ENCODE results near the gene BCR. TPM values are rescaled to one million over a fixed set of nuclear protein-coding genes. Genes with fewer than 3 reads are reported as not detected.

BCR gene
- polyA plus RNA-seq, 1 donor from 2014 or later: 57.5 TPM

DNA sequence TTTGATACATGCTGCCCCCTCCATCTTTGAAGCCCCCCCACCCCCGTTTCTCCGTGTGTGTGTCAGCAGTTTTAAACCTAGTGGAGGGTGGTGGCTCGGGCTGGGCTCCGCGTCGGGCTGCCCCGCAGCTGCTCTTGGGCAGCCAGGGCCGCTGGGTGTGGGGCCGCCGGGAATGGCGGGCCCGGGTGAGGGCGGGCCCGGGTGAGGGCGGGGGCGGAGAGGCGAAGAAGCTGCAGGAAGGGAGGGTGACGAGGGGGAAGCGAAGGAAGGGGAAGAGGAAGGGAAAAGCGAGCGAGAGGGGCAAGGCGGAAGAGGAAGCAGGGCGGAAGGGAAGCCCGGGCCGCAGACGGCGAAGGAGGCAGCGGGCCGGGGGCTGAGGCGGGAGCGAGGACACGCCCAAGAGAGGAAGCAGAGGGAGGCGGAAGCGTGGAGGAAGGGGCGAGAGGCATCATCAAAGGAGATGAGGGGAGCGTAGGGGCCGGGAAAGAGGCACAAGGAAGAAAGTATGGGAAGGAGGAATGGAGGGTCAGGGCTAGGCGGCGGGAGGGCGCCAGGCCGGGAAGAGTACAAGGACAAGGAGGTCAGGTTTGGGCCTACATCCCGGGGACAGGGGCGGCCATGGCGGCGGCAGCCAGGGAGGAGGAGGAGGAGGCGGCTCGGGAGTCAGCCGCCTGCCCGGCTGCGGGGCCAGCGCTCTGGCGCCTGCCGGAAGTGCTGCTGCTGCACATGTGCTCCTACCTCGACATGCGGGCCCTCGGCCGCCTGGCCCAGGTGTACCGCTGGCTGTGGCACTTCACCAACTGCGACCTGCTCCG, 82.4 kb downstream of the BCR start:
- Histone ChIP-seq H3K27me3 (ENCODE audit: insufficient read depth, low read depth, low read length) (no peaks in the 10 kb centered on the region), H2AFZ (ENCODE audit: low read depth, low read length) (no peak overlapping the region), H3K9me3 (ENCODE audit: low read length) (no peaks in the 10 kb centered on the region), H3K9ac (ENCODE audit: low read length) (no peak overlapping the region), H4K20me1 (ENCODE audit: insufficient read depth) (no peaks in the 10 kb centered on the region), H3K9me2 (ENCODE audit: insufficient read depth, low read length) (no peaks in the 10 kb centered on the region), H3K4me3 (ENCODE audit: low read length) (no peak overlapping the region), H3K4me2 (ENCODE audit: low read length) (no peak overlapping the region), H3K36me3 (ENCODE audit: insufficient read depth, low read length) (no peaks in the 10 kb centered on the region), H3F3A (ENCODE audit: insufficient read depth, low read length, poor library complexity, severe bottlenecking) (no peaks in the 10 kb centered on the region), H3K27ac (ENCODE audit: low read length) (no peak overlapping the region), H3K79me2 (replicated peaks; ENCODE audit: insufficient read depth, low read length) (no peaks in the 10 kb centered on the region)
- no peak for TF ChIP-seq EP300 (conservative IDR thresholded peaks at IDR 0.05; ENCODE audit: poor library complexity, severe bottlenecking)
- TF ChIP-seq RAD21 (conservative IDR thresholded peaks at IDR 0.05): no peak
- TF ChIP-seq, protein P1, sequence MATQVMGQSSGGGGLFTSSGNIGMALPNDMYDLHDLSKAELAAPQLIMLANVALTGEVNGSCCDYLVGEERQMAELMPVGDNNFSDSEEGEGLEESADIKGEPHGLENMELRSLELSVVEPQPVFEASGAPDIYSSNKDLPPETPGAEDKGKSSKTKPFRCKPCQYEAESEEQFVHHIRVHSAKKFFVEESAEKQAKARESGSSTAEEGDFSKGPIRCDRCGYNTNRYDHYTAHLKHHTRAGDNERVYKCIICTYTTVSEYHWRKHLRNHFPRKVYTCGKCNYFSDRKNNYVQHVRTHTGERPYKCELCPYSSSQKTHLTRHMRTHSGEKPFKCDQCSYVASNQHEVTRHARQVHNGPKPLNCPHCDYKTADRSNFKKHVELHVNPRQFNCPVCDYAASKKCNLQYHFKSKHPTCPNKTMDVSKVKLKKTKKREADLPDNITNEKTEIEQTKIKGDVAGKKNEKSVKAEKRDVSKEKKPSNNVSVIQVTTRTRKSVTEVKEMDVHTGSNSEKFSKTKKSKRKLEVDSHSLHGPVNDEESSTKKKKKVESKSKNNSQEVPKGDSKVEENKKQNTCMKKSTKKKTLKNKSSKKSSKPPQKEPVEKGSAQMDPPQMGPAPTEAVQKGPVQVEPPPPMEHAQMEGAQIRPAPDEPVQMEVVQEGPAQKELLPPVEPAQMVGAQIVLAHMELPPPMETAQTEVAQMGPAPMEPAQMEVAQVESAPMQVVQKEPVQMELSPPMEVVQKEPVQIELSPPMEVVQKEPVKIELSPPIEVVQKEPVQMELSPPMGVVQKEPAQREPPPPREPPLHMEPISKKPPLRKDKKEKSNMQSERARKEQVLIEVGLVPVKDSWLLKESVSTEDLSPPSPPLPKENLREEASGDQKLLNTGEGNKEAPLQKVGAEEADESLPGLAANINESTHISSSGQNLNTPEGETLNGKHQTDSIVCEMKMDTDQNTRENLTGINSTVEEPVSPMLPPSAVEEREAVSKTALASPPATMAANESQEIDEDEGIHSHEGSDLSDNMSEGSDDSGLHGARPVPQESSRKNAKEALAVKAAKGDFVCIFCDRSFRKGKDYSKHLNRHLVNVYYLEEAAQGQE (IDR thresholded peaks at IDR 0.05; ENCODE audit: borderline replicate concordance): no peak
- TF ChIP-seq TAF1 (IDR thresholded peaks at IDR 0.05; ENCODE audit: low read depth): no peak
- no peak for TF ChIP-seq MXI1 (conservative IDR thresholded peaks at IDR 0.05; ENCODE audit: poor library complexity, severe bottlenecking)
- TF ChIP-seq POLR2AphosphoS5 (IDR thresholded peaks at IDR 0.05): no peak
- TF ChIP-seq SMC3 (conservative IDR thresholded peaks at IDR 0.05; ENCODE audit: poor library complexity): no peak

DNA sequence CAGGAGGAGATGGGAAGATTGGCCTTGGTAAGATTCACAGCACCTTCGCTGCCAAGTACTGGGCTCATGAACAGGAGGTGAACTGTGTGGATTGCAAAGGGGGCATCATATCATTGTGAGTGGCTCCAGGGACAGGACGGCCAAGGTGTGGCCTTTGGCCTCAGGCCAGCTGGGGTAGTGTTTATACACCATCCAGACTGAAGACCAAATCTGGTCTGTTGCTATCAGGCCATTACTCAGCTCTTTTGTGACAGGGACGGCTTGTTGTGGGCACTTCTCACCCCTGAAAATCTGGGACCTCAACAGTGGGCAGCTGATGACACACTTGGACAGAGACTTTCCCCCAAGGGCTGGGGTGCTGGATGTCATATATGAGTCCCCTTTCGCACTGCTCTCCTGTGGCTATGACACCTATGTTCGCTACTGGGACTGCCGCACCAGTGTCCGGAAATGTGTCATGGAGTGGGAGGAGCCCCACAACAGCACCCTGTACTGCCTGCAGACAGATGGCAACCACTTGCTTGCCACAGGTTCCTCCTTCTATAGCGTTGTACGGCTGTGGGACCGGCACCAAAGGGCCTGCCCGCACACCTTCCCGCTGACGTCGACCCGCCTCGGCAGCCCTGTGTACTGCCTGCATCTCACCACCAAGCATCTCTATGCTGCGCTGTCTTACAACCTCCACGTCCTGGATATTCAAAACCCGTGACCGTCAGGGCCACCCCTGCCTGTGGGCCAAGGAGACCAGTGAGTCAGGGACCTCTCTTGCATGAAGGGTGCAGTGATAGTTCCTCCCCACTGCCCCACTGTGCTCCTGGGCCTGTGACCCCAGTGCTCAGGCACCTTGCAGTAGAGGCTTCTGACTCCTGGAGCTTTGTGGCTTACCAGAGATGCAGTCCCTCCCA, 83.6 kb downstream of the BCR start:
- Histone ChIP-seq H3K79me2 (replicated peaks; ENCODE audit: insufficient read depth, low read length) (no peaks in the 10 kb centered on the region), H3K9ac (ENCODE audit: low read length) (no peak overlapping the region), H3K9me2 (ENCODE audit: insufficient read depth, low read length) (no peaks in the 10 kb centered on the region), H2AFZ (ENCODE audit: low read depth, low read length) (no peak overlapping the region), H3K27ac (ENCODE audit: low read length) (no peak overlapping the region), H3K27me3 (ENCODE audit: insufficient read depth, low read depth, low read length) (no peaks in the 10 kb centered on the region), H3K4me3 (ENCODE audit: low read length) (no peak overlapping the region), H3K9me3 (ENCODE audit: low read length) (no peaks in the 10 kb centered on the region), H3K36me3 (ENCODE audit: insufficient read depth, low read length) (no peaks in the 10 kb centered on the region), H3F3A (ENCODE audit: insufficient read depth, low read length, poor library complexity, severe bottlenecking) (no peaks in the 10 kb centered on the region), H3K4me2 (ENCODE audit: low read length) (no peak overlapping the region), H4K20me1 (ENCODE audit: insufficient read depth) (no peaks in the 10 kb centered on the region)
- TF ChIP-seq, protein P1 (IDR thresholded peaks at IDR 0.05; ENCODE audit: borderline replicate concordance): no peak
- TF ChIP-seq SMC3 (conservative IDR thresholded peaks at IDR 0.05; ENCODE audit: poor library complexity) (no peak), RAD21 (conservative IDR thresholded peaks at IDR 0.05) (no peak), TAF1 (IDR thresholded peaks at IDR 0.05; ENCODE audit: low read depth) (no peak), EZH2 (IDR thresholded peaks at IDR 0.05; ENCODE audit: borderline replicate concordance, insufficient read depth, low read length, poor library complexity, severe bottlenecking) (no peak), MXI1 (conservative IDR thresholded peaks at IDR 0.05; ENCODE audit: poor library complexity, severe bottlenecking) (no peak), POLR2AphosphoS5 (IDR thresholded peaks at IDR 0.05) (no peak), EP300 (conservative IDR thresholded peaks at IDR 0.05; ENCODE audit: poor library complexity, severe bottlenecking) (no peak)
- TF ChIP-seq, protein P2, sequence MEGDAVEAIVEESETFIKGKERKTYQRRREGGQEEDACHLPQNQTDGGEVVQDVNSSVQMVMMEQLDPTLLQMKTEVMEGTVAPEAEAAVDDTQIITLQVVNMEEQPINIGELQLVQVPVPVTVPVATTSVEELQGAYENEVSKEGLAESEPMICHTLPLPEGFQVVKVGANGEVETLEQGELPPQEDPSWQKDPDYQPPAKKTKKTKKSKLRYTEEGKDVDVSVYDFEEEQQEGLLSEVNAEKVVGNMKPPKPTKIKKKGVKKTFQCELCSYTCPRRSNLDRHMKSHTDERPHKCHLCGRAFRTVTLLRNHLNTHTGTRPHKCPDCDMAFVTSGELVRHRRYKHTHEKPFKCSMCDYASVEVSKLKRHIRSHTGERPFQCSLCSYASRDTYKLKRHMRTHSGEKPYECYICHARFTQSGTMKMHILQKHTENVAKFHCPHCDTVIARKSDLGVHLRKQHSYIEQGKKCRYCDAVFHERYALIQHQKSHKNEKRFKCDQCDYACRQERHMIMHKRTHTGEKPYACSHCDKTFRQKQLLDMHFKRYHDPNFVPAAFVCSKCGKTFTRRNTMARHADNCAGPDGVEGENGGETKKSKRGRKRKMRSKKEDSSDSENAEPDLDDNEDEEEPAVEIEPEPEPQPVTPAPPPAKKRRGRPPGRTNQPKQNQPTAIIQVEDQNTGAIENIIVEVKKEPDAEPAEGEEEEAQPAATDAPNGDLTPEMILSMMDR (IDR thresholded peaks at IDR 0.05; ENCODE audit: poor library complexity, severe bottlenecking): no peak
